WTC11 (cell line): ENCODE measurements around the gene DMWD. TPM values are rescaled to one million over a fixed set of nuclear protein-coding genes. Genes with fewer than 3 reads are reported as not detected.

Source experiments
- ATAC-seq: fragments of 200-7000 bp; cut with Tn5 transposase; 2 replicates; pipeline ENCODE4 v1.10.0; 2021; ENCODE audit warnings: mild to moderate bottlenecking, moderate library complexity
- CTCF ChIA-PET: fragments of 300-600 bp; sonication (Branson Sonifier 250); formaldehyde crosslinking; loops from one replicate; lab custom pipeline; 2021; ENCODE audit warnings: antibody characterized with exemption; lab: Charles Lee
- POLR2A ChIA-PET: fragments of 350-600 bp; sonication (Branson Sonifier 250); formaldehyde crosslinking; loops from one replicate; lab custom pipeline; 2021; ENCODE audit warnings: antibody characterized with exemption; lab: Charles Lee
- DNase-seq: peaks from one replicate; pipeline ENCODE4 v3.0.0; 2021; ENCODE audit warnings: low spot score
- H3K27ac Mint-ChIP-seq: 2 replicates; pipeline ENCODE4 v1.8.0; 2021; ENCODE audit warnings: mixed read lengths
- H3K27me3 Mint-ChIP-seq: 2 replicates; pipeline ENCODE4 v1.8.0; 2021; ENCODE audit warnings: low read depth, mild to moderate bottlenecking, moderate library complexity, mixed read lengths
- H3K36me3 Mint-ChIP-seq: 2 replicates; pipeline ENCODE4 v1.8.0; 2021; ENCODE audit warnings: mixed read lengths
- H3K4me1 Mint-ChIP-seq: 2 replicates; pipeline ENCODE4 v1.8.0; 2022; ENCODE audit warnings: mixed read lengths
- H3K4me3 Mint-ChIP-seq: 2 replicates; pipeline ENCODE4 v1.8.0; 2021; ENCODE audit warnings: mild to moderate bottlenecking, moderate library complexity, mixed read lengths
- H3K9me3 Mint-ChIP-seq: 2 replicates; pipeline ENCODE4 v1.8.0; 2021; ENCODE audit warnings: mixed read lengths
- CREM ChIP-seq: sonication (generic); formaldehyde crosslinking; IDR thresholded peaks from 2 replicates; pipeline ENCODE4 v1.8.1; 2022; ENCODE audit warnings: mild to moderate bottlenecking, missing genetic modification reagents, moderate library complexity
- FOXP1 ChIP-seq: sonication (generic); formaldehyde crosslinking; IDR thresholded peaks from 2 replicates; pipeline ENCODE4 v1.8.0; 2022; ENCODE audit warnings: missing genetic modification reagents, mild to moderate bottlenecking, moderate library complexity, borderline replicate concordance
- MXD4 ChIP-seq: fragments of 250-450 bp; sonication (Bioruptor Pico); IDR thresholded peaks from 2 replicates; pipeline ENCODE4 v1.8.0; 2021; ENCODE audit warnings: mild to moderate bottlenecking, moderate library complexity, borderline replicate concordance
- NFYB ChIP-seq: sonication (generic); formaldehyde crosslinking; conservative IDR thresholded peaks from 2 replicates; pipeline ENCODE4 v1.8.0; 2022; ENCODE audit warnings: low read depth, missing genetic modification reagents
- RORB ChIP-seq: fragments of 250-450 bp; sonication (Bioruptor Pico); IDR thresholded peaks from 2 replicates; pipeline ENCODE4 v1.9.0; 2021; ENCODE audit warnings: mild to moderate bottlenecking
- TCF7 ChIP-seq: sonication (generic); formaldehyde crosslinking; IDR thresholded peaks from 2 replicates; pipeline ENCODE4 v1.8.0; 2022; ENCODE audit warnings: mild to moderate bottlenecking, low read depth, missing genetic modification reagents, moderate library complexity
- TEAD4 ChIP-seq: sonication (generic); formaldehyde crosslinking; IDR thresholded peaks from 2 replicates; pipeline ENCODE4 v1.8.0; 2022; ENCODE audit warnings: mild to moderate bottlenecking, missing genetic modification reagents
- ZNF138 ChIP-seq: sonication (generic); formaldehyde crosslinking; conservative IDR thresholded peaks from 2 replicates; pipeline ENCODE4 v1.8.1; 2022; ENCODE audit warnings: mild to moderate bottlenecking, moderate library complexity, missing genetic modification reagents
- ZNF317 ChIP-seq: sonication (generic); formaldehyde crosslinking; IDR thresholded peaks from 2 replicates; pipeline ENCODE4 v1.8.1; 2023; ENCODE audit warnings: low read depth, mild to moderate bottlenecking, moderate library complexity, missing genetic modification reagents, borderline replicate concordance
- ZNF416 ChIP-seq: fragments of 250-450 bp; sonication (Bioruptor Pico); IDR thresholded peaks from 2 replicates; pipeline ENCODE4 v1.9.0; 2021; ENCODE audit warnings: mild to moderate bottlenecking, inconsistent platforms
- total RNA-seq: library from RNA; stranded (reverse); gene quantifications from 3 replicates; pipeline ENCODE4 v1.2.3, GENCODE V29; 2021
- TF ChIP-seq, protein P1 (sequence below): sonication (generic); formaldehyde crosslinking; IDR thresholded peaks from 2 replicates; pipeline ENCODE4 v1.8.1; 2022; ENCODE audit warnings: mild to moderate bottlenecking, moderate library complexity, missing genetic modification reagents
- TF ChIP-seq, protein P2 (sequence below): sonication (generic); formaldehyde crosslinking; IDR thresholded peaks from 2 replicates; pipeline ENCODE4 v1.8.1; 2022; ENCODE audit warnings: low read depth, missing genetic modification reagents, borderline replicate concordance
- TF ChIP-seq, protein P3 (sequence below): sonication (generic); formaldehyde crosslinking; IDR thresholded peaks from 2 replicates; pipeline ENCODE4 v1.8.1; 2023; ENCODE audit warnings: mild to moderate bottlenecking, moderate library complexity, missing genetic modification reagents
- TF ChIP-seq, protein P4 (sequence below): sonication (generic); formaldehyde crosslinking; IDR thresholded peaks from 2 replicates; pipeline ENCODE4 v1.8.0; 2022; ENCODE audit warnings: mild to moderate bottlenecking, missing genetic modification reagents
- TF ChIP-seq, protein P5 (sequence below): sonication (generic); formaldehyde crosslinking; IDR thresholded peaks from 2 replicates; pipeline ENCODE4 v1.8.1; 2023; ENCODE audit warnings: mild to moderate bottlenecking, missing genetic modification reagents, borderline replicate concordance
- TF ChIP-seq, protein P6 (sequence below): sonication (generic); formaldehyde crosslinking; IDR thresholded peaks from 2 replicates; pipeline ENCODE4 v1.8.1; 2023; ENCODE audit warnings: mild to moderate bottlenecking, missing genetic modification reagents, moderate library complexity
- TF ChIP-seq, protein P7 (sequence below): sonication (generic); formaldehyde crosslinking; IDR thresholded peaks from 2 replicates; pipeline ENCODE4 v1.8.1; 2023; ENCODE audit warnings: mild to moderate bottlenecking, missing genetic modification reagents, moderate library complexity

The DMWD gene
- total RNA-seq, 1 experiment from 2014 or later: 60.7 TPM

DNA sequence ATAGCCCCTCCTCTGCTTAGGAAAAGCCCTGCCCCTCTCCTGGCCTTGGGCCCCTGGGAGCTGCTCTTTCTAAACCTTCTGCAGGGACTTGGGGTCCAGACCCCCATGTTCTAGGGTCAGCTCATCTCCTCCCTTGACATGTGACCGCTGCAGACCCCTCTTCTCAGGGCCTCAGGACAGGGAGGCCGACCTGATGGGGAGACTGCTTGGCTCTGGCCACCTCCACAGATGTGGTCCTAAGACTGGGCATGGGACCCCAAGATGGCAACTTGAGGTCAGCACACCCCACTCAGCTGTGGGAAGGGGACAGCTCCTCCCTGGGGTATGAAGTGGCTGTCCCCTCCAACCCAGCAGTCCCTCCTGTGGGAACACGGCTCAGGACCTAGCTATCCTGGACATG, 19.7 kb downstream of the DMWD start:
- no peak for ATAC-seq
- peaks cover 8% of the 10 kb centered on the region for H3K4me1 Mint-ChIP-seq
- TF ChIP-seq CREM (CRISPR knock-in tag): no peak
- TF ChIP-seq ZNF138 (CRISPR knock-in tag): no peak
- TF ChIP-seq ZNF317 (CRISPR knock-in tag): no peak
- TF ChIP-seq NFYB (CRISPR knock-in tag): no peak
- TF ChIP-seq, protein P1, sequence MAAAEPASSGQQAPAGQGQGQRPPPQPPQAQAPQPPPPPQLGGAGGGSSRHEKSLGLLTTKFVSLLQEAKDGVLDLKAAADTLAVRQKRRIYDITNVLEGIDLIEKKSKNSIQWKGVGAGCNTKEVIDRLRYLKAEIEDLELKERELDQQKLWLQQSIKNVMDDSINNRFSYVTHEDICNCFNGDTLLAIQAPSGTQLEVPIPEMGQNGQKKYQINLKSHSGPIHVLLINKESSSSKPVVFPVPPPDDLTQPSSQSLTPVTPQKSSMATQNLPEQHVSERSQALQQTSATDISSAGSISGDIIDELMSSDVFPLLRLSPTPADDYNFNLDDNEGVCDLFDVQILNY (CRISPR knock-in tag): no peak
- TF ChIP-seq, protein P2, sequence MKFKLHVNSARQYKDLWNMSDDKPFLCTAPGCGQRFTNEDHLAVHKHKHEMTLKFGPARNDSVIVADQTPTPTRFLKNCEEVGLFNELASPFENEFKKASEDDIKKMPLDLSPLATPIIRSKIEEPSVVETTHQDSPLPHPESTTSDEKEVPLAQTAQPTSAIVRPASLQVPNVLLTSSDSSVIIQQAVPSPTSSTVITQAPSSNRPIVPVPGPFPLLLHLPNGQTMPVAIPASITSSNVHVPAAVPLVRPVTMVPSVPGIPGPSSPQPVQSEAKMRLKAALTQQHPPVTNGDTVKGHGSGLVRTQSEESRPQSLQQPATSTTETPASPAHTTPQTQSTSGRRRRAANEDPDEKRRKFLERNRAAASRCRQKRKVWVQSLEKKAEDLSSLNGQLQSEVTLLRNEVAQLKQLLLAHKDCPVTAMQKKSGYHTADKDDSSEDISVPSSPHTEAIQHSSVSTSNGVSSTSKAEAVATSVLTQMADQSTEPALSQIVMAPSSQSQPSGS (CRISPR knock-in tag): no peak
- TF ChIP-seq MXD4 (CRISPR knock-in tag): no peak
- no peak for TF ChIP-seq RORB (CRISPR knock-in tag)
- TF ChIP-seq, protein P3, sequence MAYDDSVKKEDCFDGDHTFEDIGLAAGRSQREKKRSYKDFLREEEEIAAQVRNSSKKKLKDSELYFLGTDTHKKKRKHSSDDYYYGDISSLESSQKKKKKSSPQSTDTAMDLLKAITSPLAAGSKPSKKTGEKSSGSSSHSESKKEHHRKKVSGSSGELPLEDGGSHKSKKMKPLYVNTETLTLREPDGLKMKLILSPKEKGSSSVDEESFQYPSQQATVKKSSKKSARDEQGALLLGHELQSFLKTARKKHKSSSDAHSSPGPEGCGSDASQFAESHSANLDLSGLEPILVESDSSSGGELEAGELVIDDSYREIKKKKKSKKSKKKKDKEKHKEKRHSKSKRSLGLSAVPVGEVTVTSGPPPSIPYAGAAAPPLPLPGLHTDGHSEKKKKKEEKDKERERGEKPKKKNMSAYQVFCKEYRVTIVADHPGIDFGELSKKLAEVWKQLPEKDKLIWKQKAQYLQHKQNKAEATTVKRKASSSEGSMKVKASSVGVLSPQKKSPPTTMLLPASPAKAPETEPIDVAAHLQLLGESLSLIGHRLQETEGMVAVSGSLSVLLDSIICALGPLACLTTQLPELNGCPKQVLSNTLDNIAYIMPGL: no peak
- TF ChIP-seq, protein P4, sequence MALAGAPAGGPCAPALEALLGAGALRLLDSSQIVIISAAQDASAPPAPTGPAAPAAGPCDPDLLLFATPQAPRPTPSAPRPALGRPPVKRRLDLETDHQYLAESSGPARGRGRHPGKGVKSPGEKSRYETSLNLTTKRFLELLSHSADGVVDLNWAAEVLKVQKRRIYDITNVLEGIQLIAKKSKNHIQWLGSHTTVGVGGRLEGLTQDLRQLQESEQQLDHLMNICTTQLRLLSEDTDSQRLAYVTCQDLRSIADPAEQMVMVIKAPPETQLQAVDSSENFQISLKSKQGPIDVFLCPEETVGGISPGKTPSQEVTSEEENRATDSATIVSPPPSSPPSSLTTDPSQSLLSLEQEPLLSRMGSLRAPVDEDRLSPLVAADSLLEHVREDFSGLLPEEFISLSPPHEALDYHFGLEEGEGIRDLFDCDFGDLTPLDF (CRISPR knock-in tag): no peak
- TF ChIP-seq FOXP1 (CRISPR knock-in tag): no peak
- no peak for TF ChIP-seq TEAD4 (CRISPR knock-in tag)
- TF ChIP-seq, protein P5, sequence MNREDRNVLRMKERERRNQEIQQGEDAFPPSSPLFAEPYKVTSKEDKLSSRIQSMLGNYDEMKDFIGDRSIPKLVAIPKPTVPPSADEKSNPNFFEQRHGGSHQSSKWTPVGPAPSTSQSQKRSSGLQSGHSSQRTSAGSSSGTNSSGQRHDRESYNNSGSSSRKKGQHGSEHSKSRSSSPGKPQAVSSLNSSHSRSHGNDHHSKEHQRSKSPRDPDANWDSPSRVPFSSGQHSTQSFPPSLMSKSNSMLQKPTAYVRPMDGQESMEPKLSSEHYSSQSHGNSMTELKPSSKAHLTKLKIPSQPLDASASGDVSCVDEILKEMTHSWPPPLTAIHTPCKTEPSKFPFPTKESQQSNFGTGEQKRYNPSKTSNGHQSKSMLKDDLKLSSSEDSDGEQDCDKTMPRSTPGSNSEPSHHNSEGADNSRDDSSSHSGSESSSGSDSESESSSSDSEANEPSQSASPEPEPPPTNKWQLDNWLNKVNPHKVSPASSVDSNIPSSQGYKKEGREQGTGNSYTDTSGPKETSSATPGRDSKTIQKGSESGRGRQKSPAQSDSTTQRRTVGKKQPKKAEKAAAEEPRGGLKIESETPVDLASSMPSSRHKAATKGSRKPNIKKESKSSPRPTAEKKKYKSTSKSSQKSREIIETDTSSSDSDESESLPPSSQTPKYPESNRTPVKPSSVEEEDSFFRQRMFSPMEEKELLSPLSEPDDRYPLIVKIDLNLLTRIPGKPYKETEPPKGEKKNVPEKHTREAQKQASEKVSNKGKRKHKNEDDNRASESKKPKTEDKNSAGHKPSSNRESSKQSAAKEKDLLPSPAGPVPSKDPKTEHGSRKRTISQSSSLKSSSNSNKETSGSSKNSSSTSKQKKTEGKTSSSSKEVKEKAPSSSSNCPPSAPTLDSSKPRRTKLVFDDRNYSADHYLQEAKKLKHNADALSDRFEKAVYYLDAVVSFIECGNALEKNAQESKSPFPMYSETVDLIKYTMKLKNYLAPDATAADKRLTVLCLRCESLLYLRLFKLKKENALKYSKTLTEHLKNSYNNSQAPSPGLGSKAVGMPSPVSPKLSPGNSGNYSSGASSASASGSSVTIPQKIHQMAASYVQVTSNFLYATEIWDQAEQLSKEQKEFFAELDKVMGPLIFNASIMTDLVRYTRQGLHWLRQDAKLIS (CRISPR knock-in tag): no peak
- TF ChIP-seq, protein P6, sequence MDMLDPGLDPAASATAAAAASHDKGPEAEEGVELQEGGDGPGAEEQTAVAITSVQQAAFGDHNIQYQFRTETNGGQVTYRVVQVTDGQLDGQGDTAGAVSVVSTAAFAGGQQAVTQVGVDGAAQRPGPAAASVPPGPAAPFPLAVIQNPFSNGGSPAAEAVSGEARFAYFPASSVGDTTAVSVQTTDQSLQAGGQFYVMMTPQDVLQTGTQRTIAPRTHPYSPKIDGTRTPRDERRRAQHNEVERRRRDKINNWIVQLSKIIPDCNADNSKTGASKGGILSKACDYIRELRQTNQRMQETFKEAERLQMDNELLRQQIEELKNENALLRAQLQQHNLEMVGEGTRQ (CRISPR knock-in tag): no peak
- TF ChIP-seq TCF7 (CRISPR knock-in tag): no peak
- TF ChIP-seq, protein P7, sequence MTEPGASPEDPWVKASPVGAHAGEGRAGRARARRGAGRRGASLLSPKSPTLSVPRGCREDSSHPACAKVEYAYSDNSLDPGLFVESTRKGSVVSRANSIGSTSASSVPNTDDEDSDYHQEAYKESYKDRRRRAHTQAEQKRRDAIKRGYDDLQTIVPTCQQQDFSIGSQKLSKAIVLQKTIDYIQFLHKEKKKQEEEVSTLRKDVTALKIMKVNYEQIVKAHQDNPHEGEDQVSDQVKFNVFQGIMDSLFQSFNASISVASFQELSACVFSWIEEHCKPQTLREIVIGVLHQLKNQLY (CRISPR knock-in tag): no peak
- no peak for TF ChIP-seq ZNF416
- TF ChIP-seq, all 79 proteins: peak for 0
- no peak overlapping the region for H3K4me3 Mint-ChIP-seq
- peaks cover 5% of the 10 kb centered on the region; the same call in 1 of the 2 replicates for H3K27me3 Mint-ChIP-seq
- H3K36me3 Mint-ChIP-seq: peaks cover 16% of the 10 kb centered on the region
- H3K27ac Mint-ChIP-seq: no peak overlapping the region
- no peak for DNase-seq
- ChIA-PET POLR2A (no interaction called here), CTCF (interaction anchor here (1.4 to 5.1 kb wide), 2 partner anchors 38 to 44 kb away, joined by 3 to 135 read pairs; partner anchors contain the start of gene RSPH6A)
- H3K9me3 Mint-ChIP-seq: no peaks in the 10 kb centered on the region
